UCSD-AML1 (cell line): ENCODE measurements around the gene TIMP2.
"Not testable (repeated sequence)": the region's sequence is repeated elsewhere in the genome, so short reads cannot be mapped to it uniquely, and the experiment has no call there.

ENCODE experiments used
- DNase-seq: peaks from one replicate; lab custom pipeline; 2025; ENCODE audit not compliant: unreplicated experiment; lab: John Stamatoyannopoulos, UW

TIMP2 gene

GRCh38 chr17:78910497-78911284 is 14.5 kb downstream of the TIMP2 start:
- DNase-seq, result peak; percentile 50

DNA sequence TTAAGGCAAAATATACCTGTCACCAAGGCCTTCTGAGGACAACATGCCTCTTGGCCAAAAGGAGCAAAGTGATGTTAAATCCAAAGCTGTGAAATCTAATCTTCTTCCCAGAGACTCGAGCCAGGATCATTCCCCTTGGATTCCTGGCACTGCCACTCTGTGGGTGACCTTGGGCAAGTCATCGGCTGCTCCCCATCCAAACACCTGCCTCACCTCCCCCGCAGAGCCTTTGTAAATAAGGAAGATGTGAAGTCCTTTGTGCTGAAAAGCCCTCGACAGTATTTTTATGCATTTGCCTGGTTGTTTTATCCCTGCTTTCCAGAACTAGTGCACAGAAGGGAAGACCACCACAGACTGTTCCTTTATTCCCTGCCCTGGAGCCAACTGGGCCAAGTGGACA is 16.8 kb downstream of the TIMP2 start:
- DNase-seq, result no peak

- DNase-seq, result no peak
Observed at GRCh38 chr17:78905541-78905940, 19.6 kb downstream of the TIMP2 start.

DNA sequence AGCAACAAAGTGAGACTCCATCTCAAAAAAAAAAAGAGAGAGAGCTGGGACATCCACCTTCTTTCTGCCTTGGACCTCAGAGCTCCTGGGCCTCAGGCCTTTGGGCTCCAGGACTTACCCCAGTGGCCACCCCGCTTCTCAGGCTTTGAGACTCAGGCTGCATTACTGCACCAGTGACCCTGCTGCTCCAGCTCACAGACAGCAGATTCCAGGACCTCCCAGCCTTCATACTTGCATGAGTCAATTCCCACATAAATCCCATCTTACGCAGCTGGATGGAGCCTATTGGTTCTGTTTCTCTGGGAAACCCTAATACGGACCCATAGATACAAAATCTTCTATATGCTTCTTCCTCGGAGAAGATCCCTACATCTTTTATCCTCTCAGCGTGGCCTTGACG is 20.1 kb downstream of the TIMP2 start:
- DNase-seq, result no peak

DNA sequence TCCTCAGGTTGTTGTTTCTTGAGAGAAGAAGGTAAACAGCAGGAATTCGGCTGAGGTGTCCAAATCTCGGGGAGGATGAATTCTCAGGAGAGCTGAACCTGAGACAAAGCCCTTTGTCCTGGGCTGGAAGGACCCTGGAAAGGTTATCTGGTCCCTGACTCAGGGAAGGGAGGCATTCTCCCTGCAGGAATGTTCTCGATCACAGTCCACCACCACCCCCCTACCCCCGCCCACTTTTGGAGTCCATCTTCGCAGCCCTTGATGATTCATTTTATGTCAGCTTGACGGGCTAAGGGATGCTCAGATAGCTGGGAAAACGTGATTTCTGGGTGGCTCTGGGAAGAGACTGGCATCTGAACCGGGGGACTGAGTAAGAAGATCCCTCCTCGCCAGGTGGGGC is 20.8 kb downstream of the TIMP2 start:
- DNase-seq, result no peak

DNA sequence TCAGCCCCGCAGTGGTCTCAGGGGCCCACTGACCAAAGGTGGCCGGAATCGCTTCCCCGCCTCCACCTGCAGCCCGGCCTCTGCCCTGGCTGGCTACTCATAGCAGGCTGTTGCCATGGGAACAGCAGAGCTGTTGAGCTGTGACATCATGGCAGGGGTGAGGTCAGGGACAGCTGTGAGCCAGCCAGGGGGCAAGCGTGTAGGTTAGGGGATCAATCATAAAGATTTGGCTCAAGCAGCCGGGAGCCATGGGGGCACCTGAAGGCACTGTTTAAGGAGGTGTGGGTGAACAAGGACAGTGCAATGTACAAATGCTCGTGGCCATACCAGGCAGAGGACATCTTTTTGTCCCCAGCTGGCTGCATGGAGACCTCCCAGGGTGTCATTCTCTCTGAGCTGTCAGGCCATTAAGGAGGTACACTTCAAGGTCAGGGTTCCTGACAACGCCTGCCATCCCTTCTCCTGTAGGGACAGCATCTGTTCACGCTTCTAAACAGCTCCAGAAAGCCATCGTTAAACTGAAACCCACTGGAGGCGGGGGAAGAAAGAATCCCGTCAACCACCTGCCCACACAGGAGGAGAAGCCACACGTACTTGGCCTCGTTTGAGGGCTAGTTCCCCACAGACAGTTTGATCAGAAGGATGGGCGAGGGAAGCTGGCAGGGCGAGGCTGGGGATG is 21.9 kb downstream of the TIMP2 start, which contains the start of gene CEP295NL:
Gene CEP295NL, minus strand, starts transcription at position 101 of the 679 bp plus-strand sequence. CDS start 1,373 bp downstream, outside the sequence.
- DNase-seq, result no peak

DNA sequence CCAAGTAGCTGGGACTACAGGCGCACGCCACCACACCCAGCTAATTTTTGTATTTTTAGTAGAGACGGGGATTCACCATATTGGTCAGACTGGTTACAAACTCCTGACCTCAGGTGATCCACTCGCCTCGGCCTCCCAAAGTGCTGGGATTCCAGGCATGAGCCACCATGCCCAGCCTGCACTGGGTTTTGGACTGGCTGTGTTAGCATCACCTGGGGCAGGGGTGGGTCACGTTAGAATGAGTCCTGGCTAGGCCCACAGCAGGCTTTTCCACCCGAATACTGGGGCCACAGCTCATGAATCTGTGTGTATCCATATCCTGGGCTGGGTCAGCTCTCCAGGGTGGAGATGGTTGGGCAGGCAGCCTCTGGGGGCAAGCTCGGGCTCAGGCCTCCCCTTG is 23.0 kb downstream of the TIMP2 start:
- not testable (repeated sequence) for DNase-seq

DNA sequence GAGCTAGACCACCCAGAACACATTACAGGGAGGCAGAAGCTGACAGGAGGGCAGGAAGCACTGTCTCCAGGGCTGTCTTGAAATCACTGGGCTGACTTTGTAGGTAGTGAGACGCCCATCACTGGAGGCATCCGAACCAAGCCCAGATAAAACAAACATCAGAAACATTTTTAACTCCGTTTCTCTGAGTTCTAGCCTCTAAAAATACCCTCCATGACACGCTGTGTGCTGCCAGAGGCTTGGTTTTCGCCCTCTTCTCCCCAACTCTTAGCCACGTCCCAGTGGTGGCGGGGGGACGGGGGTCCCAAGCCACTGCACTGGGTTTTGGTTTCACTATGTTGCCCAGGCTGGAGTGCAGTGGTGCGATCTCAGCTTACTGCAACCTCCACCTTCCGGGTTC is 23.4 kb downstream of the TIMP2 start:
- DNase-seq, result no peak

DNA sequence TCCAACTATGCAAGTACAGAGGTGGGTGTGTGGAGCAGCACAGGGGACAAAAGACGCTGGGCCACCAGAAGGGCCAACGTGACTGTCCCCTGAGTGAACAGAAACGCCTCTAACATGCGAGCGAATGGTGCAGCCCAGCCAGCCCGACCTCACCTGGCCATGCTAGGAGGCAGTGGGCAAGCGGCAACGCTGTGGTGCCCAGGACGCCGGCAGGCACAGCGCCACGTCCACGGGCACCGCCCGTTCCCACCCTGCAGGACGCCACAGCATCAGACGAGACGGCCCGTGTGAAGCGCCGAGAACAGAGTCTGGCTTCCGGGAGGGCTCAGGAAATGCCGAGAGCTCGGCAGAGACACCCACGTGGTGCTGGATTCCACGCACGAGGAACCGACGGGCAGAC is 24.4 kb downstream of the TIMP2 start:
- no peak for DNase-seq

- DNase-seq, result no peak
Observed at GRCh38 chr17:78899361-78900260, 25.6 kb downstream of the TIMP2 start.

- no peak for DNase-seq
Observed at GRCh38 chr17:78898947-78899346, 26.2 kb downstream of the TIMP2 start.

- DNase-seq, result no peak
Observed at GRCh38 chr17:78898075-78898836, 26.9 kb downstream of the TIMP2 start.

DNA sequence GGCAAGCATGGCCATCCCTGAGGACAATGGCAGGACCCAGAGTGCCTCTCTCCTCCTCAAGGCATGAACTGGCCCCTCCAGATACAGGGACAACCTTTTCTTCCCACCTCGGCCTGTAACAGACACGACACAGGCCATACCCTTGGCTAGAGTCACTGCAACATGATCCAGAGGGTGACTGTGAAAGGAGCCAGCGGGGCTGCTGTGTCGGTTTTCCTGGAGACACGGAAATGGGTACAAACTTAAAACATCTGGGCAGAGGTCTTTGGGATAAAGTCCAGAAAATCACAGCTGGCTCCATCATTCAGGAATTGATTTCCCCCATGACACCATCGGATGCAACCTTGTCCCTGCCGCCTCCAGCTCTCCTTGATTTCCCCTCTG is 27.5 kb downstream of the TIMP2 start:
- no peak for DNase-seq

DNA sequence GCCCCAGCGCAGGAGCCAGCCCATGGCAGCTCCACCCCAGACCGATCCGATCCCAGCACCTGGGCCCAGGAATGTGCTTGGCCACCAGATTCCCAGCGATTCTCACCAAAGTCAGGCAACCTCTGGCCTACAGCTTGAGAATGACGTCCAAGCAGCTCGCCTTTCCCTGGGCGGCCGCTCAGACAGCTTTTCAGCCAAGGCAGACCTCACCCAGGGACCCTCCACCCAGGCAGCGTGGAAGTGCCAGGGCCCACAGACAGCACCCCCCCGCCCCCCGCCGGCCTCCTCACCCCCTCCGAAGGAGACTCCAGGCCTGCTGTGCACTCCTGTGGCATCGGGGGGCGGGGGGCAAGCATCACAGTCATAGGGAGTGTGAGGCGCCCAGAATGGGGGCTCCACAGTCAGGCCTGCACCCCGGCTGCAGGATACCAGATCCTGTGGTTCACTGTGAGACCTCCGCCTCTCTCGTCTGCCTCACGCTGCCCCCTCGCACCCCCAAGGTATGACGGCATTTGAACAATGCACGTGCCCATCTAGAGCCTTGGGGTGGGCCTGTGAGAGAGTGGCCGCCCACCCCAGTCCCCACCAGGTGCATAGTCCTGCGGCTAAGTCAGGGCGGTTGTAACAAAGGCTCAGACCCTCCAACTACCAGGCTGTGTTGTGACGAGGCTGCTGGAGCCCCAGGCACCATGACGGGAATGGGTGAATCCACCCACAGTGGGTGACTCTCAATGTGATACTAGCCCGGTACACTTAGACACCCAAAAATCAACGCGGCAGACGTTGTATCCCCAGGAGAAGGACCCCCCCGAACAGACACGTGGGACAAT is 28.1 kb downstream of the TIMP2 start:
- DNase-seq, result no peak

DNA sequence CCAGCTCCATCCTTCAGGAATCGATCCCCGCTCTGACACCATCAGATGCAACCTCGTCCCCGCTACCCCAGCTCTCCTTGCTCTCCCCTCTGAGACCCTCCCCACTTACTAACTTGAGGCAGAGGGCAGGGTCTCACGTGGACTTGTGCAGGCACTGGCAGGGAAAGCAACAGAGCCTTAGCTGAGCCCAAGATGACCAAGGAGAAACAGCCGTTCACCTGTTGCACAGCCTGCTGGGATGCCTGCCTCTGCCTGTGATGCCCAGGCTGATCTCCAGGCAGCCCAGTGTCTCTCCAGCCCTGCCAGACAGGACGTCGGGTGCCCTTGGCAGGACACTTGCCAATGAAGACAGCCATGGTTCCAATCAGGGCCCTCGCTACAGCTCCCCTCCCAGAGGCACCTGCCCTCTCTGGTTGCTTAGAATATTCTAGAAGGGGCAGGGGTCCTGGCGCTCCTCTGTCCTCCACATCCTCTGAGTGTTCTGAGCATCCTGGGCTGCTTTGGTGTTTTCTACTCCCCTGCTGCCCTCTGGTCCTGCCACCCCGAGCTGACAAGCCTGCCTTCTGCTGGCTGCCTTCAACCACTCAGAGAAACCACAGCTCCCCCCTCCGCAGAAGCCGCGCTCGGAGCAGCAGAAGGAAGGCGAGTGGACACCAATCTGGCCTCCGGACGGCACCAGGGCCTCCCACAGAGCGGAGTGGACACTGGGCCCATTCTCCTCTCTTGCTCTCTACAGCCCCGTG is 28.9 kb downstream of the TIMP2 start:
- no peak for DNase-seq

DNA sequence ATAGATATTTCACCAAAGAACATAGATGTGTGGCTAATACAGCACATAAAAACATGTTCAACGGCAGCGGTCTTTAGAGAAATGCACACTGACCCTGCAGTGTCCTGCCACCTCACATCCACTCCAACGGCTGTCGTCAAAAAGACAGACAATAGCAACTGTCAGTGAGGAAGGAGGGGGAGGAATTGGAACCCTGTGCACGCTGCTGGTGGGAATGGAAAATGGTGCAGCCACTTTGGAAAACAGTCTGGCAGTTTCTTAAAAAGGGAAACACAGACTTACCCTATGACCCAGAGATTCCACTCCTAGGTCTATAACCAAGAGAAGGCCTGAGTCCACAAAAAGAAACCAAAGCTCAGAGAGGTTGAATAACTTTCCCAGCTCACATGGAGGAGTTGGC is 29.9 kb downstream of the TIMP2 start:
- DNase-seq, result no peak

DNA sequence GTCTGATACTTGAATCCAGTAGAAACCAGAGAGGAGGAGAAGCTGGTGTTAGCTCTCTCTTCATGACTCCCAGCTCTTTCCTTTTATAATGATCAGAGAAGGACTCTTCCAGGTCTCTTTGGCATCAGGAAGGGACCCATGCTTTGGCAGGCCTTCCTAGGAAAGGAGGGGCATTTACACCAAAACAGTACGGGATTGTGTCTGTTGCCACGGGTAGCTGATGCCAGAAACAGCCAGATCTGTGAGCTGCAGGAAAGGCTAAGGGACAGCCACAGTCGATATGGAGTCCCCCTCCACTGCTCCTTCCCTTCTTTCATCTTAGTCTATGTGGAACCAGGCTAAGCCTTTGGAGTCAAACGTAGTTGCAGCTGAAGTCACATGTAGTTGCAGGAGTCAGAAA is 31.5 kb downstream of the TIMP2 start:
- DNase-seq, result no peak

- no peak for DNase-seq
Observed at GRCh38 chr17:78892936-78893379, 32.2 kb downstream of the TIMP2 start.

DNA sequence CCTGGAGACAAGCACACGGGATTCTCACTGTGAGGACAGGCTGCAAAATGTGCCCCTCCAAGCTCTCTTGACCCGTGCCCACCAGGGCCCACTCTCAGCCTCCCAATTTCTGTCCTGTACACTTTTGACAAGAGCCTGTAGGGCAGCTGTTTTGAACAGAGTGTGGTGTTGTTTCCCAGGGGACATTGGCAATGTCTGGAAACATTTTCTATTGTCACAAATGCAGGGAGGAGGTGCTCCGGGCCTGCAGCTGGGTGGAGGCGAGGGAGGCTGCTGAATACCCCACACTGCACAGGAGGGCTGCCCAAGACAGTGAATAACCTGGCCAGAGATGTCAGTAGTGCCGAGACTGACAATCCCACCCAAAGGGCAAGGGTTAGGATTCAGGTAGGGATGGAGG is 32.7 kb downstream of the TIMP2 start:
- DNase-seq, result no peak
